IPS-18c (cell line): ENCODE measurements around the gene SIGLEC10.
"Not testable (repeated sequence)": the region's sequence is repeated elsewhere in the genome, so short reads cannot be mapped to it uniquely, and the experiment has no call there.

Experiments used
- H3K4me3 ChIP-seq: 2 replicates; pipeline ENCODE4 v1.7.0; 2013; ENCODE audit warnings: low read depth, mild to moderate bottlenecking, low read length, moderate library complexity; ENCODE audit not compliant: insufficient read depth
- H3K9me3 ChIP-seq: one replicate; pipeline ENCODE4 v1.6.1; 2013; ENCODE audit warnings: mild to moderate bottlenecking, low read length, moderate library complexity; ENCODE audit not compliant: control insufficient read depth, insufficient read depth

Gene SIGLEC10

DNA sequence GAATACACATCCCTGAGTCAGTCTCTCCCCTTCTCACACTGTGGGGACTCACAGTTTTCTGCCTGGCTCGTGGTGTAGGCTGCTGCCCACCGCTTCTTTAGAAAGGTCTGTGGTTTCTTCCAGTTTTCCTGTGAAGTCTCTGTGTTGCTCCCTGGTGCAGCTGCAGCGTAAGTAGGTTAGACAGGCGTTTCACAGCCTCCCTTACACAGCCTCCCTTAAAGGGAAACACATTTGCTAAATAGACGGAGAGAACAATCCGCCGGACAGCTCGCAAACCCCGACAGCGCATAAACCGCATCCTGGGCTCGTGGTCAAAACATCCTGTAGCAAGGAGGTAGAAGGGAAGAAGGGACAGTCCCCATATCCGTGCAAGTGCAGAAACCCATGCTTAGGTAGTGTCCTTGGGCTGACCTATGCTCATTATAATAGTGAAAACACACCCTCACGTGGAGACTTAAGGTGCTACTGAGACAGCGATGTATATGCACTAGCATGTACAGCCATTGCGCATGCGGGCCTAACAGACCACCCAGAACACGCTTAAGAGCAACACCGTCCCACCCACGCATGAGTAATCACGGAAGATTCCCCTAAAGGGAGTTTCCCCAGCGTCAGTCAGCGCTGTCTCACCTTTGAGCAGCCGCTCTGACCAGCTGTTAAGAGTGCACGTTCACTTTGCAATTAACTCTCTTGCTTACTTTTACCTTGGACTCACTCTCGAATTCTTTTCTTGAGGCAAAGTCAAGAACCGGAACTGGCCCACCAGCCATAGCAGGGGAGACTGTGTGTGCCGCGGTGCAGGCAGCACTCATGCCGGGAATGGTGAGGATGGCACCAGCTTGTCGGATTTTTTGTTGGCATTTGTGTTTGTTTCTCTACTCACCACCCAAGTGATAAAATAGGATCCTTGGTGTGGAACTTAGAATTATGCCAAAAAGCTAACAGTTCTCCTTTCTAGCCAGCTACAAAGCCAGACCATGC, 24.3 kb upstream of the SIGLEC10 start:
- Histone ChIP-seq H3K9me3 (no peaks in the 10 kb centered on the region), H3K4me3 (no peak overlapping the region)

DNA sequence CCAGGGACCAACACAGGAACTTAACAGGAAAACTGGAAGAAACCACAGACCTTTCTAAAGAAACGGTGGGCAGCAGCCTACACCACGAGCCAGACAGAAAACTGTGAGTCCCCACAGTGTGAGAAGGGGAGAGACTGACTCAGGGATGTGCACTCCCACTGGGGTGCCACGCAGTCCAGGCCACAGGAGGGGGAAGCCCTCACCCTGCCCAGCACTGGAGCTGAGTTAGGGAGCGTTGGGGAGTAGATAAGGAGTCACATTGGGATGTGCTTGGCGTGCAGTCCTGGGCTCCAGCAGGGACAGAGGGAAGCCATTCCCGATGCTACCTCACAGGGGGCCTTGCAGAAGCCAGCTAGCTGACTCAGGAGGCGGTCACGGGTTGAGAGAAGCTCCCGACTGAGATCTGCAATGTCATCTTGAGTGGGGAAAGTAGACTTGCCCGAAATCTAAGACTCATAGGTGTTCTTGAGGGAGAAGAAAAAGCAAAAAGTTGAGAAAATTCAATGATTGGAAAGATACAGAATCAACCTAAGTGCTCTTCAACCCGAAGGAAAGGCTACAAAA, 23.5 kb upstream of the SIGLEC10 start:
- Histone ChIP-seq H3K9me3 (no peaks in the 10 kb centered on the region), H3K4me3 (no peak overlapping the region)

DNA sequence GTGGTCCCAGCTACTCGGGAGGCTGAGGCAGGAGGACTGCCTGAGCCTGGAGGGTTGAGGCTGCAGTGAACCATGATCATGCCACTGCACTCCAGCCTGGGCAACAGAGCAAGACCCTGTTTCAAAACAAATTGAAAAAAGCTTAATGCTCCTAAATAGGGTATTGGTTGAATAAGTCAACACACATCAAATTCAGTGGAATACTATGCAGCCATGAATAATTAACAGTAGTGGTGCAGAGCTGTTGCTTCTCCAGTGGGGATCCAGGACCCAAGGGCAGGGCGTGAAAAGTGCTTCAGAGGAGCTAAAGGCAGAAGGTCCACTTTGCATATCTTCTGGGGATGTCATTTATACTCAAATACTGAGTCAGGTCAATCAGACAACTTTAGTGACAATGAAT, 22.6 kb upstream of the SIGLEC10 start:
- H3K4me3 ChIP-seq: no peak overlapping the region
- H3K9me3 ChIP-seq: no peaks in the 10 kb centered on the region

DNA sequence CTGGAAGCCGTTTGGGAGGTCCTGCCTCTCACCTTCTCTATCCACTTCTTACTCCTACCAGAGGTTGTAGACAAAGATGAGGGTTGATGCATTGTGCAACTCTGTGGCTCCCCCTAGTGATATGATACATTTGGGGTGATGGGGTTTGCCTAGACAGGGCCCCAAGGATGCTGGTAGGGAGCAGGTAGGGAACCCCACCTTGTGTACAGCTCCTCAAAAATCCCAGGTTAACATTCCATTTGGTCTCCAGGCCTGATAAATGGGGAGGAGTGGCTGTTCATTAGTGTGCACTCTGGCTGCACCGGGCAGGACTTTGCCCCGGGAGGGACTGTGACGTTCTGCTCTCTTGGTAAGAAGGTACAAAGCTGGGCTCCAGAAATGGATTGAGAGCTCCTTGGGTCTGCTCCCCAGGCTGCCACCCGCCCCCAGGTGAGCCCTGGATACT, 21.6 kb upstream of the SIGLEC10 start:
- H3K9me3 ChIP-seq: no peaks in the 10 kb centered on the region
- no peak overlapping the region for H3K4me3 ChIP-seq

DNA sequence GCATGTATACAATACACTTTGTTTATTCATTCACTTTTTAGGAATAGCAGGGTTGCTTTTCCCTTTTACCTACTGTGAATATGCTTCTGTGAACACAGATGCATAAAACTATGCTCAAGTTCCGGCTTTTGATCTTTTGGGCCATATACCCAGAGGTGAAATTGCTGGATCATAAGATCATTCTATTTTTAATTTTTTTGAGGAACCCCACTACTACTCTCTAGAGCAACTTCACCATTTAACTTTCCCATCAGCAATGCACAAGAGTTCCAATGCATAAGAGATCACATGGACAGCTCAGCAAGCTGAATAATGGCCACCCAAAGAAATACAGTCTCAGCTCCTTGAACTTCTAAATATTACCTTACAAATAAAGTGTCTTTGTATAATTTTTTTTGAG, 17.0 kb upstream of the SIGLEC10 start:
- no peak overlapping the region for H3K4me3 ChIP-seq
- H3K9me3 ChIP-seq: no peaks in the 10 kb centered on the region

DNA sequence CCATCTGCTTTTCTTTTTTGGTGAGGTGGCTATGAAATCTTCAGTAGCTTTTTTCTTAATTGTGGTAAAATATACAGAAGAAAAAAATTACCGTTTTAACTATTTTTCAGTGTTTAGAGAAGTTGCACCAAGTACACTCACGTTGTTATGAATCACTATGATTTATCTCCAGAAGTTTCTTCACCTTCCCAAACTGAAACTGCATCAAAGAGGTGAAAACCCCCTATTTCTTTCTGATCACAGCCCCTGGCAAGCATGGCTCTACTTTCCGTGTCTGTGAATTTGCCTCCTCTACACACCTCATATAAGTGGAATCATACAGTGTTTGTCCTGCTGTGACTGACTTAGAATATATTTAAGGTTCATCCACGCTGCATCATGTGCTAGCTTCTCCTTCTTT, 15.6 kb upstream of the SIGLEC10 start:
- Histone ChIP-seq H3K9me3 (no peaks in the 10 kb centered on the region), H3K4me3 (no peak overlapping the region)

DNA sequence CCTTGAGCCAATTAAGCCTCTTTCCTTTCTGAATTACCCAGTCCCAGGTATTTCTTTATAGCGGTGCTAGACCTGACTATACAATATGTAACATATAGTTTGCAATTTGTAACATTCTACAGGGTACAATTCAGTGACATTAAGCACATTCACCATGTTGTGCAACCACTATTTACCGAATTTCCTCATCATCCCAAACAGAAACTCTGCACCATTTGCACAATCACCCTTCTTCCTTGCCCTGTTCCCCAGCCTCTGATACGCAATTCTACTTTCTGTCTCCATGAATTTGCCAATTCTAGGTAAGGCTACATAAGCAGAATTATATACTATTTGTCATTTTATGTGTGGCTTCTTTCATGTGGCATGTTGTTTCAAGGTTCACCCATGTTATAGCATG, 13.7 kb upstream of the SIGLEC10 start:
- Histone ChIP-seq H3K4me3 (no peak overlapping the region), H3K9me3 (no peaks in the 10 kb centered on the region)

DNA sequence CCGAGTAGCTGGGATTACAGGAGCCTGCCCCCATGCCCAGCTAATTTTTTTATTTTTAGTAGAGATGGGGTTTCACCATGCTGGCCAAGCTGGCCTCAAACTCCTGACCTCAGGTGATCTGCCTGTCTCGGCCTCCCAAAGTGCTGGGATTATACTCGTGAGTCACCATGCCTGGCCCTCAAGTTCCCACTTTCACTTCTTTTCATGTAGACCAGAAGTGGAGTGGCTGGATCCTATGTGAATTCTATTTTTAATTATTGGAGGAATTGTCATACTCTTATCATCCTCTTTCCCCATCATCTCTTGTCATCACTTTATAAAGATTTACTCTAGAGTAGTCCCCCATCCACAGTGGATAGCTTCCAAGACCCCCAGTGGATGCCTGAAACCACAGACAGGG, 12.8 kb upstream of the SIGLEC10 start:
- Histone ChIP-seq H3K9me3 (no peaks in the 10 kb centered on the region), H3K4me3 (no peak overlapping the region)

DNA sequence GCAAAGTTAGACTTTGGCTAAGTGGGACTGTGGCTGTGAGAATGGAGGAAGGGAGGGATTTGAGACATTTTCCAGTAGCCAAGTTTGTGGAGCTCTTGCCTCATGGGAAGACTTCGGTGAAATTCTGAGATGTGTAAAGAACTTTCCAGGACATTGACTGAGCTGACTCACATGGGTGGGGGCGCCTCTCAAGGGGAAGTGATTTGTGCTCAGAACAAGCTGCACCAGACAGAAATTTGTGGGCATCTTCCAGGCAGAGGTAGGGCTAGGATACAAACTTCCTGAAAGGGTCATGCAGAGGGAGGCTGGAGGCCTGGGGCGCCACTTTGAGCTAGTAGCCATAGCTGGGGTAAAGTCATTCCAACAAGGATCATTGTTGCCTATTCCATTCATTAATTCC, 9.8 kb upstream of the SIGLEC10 start:
- H3K9me3 ChIP-seq: no peaks in the 10 kb centered on the region
- no peak overlapping the region for H3K4me3 ChIP-seq

DNA sequence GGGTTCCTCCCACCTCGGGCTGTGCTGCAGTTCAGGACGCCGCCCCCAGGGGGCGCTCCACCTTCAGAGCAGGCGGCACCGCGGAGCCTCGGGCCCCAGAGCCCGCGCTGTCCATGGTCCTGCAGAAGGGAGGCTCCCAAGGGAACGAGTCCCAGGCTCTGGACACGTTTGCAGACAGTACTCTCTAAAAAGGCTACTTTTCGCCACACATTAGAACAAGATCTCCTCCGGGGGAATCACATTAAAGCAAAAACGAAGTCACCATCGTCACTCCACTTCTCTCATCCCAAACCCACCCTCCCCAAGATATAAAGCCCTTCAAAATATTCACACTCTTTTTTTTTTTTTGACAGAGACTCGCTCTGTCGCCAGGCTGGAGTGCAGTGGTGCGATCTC, 4.6 kb upstream of the SIGLEC10 start:
- H3K9me3 ChIP-seq: peaks cover 2% of the 10 kb centered on the region
- H3K4me3 ChIP-seq: peak overlapping the region; percentile 42; the same call in 1 of the 2 replicates

DNA sequence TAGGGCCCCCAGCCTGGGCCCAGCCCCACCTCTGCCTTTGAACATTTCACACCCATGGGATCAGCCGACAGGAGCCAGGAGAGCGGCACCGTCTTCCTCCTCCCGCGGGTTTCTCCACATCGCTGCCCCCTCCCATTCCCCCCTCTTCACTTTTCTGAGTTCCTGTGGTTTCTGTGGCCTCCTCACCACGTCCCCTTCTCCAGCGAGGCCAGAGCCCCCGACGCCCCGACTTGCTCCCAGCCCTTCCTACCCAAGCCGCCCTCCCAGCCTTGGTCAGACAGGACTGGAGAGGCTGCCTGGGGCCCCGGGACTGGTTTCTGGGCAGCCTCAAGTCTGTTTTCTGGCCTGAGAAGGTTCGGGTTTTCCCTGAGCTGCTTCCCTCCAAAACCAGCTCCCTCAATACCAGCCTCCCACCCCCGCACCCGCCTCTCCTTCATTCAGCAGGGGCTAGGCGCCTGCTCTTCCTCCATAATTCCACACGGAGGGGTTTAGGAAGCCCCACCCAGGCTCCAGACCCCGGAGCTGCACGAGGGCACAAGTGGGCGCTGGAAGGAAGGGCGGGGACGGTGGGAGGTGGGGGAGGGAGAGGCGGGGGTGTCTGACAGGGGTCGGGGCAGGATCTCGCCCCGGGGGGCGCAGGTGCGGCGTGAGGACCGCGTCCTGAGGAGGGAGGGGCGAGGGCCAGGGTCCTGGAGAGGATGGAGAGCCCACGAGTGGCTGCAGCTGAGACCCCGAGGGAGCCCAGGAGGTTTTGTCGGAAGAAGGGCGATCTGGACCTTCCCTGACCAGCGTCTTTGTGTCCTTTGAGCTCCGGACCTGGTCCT, 4.0 kb upstream of the SIGLEC10 start:
- H3K4me3 ChIP-seq: peak overlapping the region; percentile 42
- H3K9me3 ChIP-seq: peaks cover 2% of the 10 kb centered on the region

DNA sequence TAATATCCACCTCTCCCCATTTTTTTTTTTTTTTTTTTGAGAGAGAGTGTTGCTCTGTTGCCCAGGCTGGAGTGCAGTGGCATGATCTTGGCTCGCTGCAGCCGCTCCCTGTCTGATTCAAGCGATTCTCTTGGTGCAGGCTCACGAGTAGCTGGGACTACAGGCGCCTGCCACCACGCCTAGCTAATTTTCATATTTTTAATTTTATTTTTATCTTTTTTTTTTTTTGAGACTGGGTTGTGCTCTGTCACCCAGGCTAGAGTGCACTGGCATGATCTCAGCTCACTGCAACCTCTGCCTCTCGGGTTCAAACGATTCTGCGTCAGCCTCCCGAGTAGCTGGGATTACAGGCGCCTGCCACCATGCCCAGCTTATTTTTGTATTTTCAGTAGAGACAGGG, 3.1 kb upstream of the SIGLEC10 start:
- H3K9me3 ChIP-seq, H3K4me3 ChIP-seq: not testable (repeated sequence)

DNA sequence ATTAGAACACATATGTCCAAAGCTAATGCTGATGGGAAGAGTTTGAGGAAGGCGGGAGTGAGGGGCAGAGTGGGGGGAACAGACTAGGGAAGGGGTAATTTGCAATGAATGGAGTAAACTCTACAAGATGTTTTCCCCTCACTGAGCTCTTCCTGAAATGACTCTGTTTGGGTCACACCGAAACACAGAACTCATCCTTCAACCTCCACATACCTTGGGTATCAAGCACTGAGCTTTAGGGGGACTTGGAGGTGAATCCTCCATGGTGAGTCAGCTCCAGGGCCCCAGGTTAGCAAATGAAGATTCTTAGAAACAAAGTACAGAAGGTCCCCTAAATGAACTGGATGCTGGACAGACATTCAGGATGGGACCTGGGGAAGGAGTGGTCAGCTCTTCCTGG, 1.3 kb upstream of the SIGLEC10 start:
- peaks cover 2% of the 10 kb centered on the region for H3K9me3 ChIP-seq
- no peak overlapping the region for H3K4me3 ChIP-seq

DNA sequence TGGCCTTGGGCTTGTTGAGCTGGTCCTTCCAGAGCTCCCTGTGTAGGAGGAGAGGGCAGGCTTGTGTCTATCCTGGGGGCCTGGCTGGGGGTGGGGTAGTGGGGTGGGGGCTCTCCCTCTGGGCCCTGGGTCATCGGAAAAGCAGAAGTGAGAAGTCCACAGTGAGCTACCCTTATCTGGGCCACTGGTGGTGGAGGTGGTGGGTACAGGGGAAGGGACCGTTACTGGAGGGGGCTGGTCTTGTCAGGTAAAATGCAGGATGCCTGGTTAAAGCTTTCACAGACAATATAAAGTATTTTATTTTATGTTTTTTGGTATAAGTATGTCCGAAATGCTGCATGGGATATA, 342 bp upstream of the SIGLEC10 start:
- peaks cover 2% of the 10 kb centered on the region for H3K9me3 ChIP-seq
- H3K4me3 ChIP-seq: no peak overlapping the region

DNA sequence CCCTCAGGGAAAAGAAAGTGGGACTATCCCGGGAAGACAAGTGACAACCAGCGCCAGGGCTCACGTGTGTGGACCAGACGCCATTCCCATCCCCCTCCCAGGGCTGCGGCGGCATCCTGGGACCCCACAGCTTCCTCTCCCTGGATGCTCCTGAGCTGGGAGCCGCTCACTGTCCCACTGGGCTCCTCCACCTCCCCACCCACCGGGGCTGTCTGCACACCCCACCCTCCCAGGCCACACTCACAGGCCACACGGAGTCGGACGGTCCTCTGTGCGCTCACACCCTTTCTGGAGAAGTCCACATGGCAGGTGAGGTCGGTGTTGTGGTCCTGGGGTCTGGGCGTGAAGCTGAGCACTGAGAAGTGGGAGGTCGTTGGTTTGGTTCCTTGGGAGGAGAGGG, 1.0 kb downstream of the SIGLEC10 start:
- not testable (repeated sequence) for H3K9me3 ChIP-seq, H3K4me3 ChIP-seq

DNA sequence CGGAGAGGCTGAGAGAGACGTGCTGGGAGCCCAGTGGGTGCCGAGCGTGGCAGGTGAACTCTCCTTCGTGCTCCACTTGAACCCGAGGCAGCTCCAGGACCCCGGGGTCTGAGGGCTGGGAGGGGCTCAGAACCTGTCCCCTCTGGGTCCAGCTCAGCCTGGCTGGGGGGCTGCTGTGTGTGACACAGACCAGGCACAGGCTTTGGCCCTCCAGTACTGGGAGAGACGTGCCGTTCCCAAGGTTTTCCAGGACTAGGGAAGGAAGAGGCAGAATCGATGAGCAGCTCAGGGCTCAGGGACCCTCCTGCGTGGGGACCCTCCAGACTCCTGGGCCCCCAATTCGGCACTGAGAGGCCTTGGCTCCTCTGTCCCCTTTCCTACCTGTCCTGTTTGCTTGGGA, 2.3 kb downstream of the SIGLEC10 start:
- Histone ChIP-seq H3K4me3 (no peak overlapping the region), H3K9me3 (peaks cover 2% of the 10 kb centered on the region)

DNA sequence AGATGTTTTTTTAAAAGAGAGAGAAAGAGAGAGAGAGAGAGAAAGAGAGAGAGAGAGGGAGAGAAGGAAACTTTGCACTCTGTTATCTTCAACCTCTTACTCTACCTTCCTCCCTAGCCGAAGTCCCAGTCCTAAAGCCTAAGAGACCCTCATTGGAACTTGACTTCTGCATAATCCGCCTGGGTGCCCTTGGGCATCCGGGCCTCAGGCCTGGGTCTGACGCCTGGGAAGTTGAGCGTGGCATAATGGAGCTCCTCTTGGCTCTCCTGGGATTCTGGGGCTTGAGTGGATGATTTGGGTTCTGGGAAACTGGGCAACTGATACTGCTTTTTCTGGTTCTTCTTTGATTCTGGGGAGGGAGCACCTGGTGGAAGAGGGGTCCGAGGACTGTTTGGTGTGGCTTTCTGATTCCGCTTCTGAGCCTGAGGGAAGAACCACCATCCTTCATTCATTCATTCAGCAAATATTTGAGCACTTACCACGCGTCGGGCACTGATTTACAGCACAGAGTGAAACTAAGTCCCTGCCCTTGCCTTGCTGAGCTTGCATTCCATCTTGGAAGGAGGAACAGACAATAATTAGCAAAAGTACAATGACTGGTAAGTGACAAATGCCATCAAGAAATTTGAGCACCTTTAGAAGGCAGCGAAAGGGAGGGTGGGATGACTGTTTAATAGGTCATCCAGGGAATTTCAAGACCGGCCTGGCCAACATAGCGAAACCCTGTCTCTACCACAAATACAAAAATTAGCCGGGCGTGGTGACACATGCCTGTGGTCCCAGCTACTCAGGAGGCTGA, 6.3 kb downstream of the SIGLEC10 start:
- Histone ChIP-seq H3K9me3 (no peaks in the 10 kb centered on the region), H3K4me3 (no peak overlapping the region)
